ENCODE measurements around the gene PSMD13.
"Not testable (repeated sequence)": the region's sequence is repeated elsewhere in the genome, so short reads cannot be mapped to it uniquely, and the experiment has no call there.

PSMD13 gene

DNA sequence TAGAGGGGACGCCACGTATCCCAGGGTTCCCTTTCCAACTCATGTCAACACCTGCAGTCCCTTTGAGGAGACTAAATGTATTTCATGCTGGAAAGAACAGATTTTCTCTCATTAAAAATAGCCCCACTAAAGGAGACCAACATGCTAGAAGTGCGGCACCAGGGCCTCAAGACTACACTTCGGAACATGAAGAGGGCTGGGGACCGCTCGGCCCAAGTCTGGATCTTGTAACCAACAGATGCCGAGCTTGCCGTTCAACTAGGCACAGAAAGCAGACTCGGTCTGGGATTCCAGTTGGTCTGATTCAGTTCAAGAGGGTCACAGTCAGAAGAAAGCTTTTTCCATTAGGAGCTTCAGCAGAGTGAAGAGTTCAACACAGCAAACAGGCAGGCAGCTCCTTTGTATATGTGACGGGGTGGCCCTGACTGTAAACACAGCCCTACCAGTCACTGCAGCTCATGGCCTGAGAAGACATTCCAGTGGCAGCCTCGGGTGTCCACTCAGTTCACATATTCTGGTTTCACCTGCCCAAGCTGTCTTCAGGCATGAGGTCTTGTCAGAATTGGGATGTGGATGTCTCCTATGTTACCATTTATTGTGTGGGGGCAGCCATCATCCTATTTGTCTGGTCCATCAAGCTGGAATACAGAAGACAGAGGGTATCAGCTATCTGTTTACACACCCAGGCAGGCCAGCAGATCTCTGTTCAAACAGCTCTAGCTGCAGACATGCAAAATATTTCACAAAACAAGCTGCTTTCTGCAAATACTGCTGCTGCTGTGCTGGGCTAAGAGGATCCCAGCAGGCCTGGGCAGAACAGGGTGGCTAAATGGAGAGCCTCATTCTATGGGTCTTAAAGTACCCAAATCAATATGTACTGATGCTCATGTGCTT, 20.4 kb upstream of the PSMD13 start:
- no peaks in the 10 kb centered on the region for H4K20me1 ChIP-seq (ENCODE audit: insufficient read depth, low read length)
- no peak for TF ChIP-seq EZH2phosphoT487 (IDR thresholded peaks at IDR 0.05; ENCODE audit: low read depth)
- TF ChIP-seq, protein P1, sequence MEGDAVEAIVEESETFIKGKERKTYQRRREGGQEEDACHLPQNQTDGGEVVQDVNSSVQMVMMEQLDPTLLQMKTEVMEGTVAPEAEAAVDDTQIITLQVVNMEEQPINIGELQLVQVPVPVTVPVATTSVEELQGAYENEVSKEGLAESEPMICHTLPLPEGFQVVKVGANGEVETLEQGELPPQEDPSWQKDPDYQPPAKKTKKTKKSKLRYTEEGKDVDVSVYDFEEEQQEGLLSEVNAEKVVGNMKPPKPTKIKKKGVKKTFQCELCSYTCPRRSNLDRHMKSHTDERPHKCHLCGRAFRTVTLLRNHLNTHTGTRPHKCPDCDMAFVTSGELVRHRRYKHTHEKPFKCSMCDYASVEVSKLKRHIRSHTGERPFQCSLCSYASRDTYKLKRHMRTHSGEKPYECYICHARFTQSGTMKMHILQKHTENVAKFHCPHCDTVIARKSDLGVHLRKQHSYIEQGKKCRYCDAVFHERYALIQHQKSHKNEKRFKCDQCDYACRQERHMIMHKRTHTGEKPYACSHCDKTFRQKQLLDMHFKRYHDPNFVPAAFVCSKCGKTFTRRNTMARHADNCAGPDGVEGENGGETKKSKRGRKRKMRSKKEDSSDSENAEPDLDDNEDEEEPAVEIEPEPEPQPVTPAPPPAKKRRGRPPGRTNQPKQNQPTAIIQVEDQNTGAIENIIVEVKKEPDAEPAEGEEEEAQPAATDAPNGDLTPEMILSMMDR (IDR thresholded peaks at IDR 0.05; ENCODE audit: low read depth, low read length) = no peak
- no peak overlapping the region for H3K27ac ChIP-seq (ENCODE audit: low read length)
- H3K4me1 ChIP-seq (ENCODE audit: low read length) = no peaks in the 10 kb centered on the region
- no peak overlapping the region for H3K4me2 ChIP-seq (ENCODE audit: low read length)
- no peaks in the 10 kb centered on the region for H3K9me3 ChIP-seq (ENCODE audit: insufficient read depth, low read length)
- H2AFZ ChIP-seq (ENCODE audit: low read depth, low read length) = no peak overlapping the region
- H3K9ac ChIP-seq (ENCODE audit: low read length) = no peak overlapping the region
- no peak overlapping the region for H3K4me3 ChIP-seq (ENCODE audit: low read length)
- peaks cover 31% of the 10 kb centered on the region for H3K36me3 ChIP-seq (replicated peaks; ENCODE audit: low read depth, low read length)
- H3K79me2 ChIP-seq (ENCODE audit: low read length) = no peaks in the 10 kb centered on the region
- H3K27me3 ChIP-seq (ENCODE audit: low read depth, low read length) = no peaks in the 10 kb centered on the region

DNA sequence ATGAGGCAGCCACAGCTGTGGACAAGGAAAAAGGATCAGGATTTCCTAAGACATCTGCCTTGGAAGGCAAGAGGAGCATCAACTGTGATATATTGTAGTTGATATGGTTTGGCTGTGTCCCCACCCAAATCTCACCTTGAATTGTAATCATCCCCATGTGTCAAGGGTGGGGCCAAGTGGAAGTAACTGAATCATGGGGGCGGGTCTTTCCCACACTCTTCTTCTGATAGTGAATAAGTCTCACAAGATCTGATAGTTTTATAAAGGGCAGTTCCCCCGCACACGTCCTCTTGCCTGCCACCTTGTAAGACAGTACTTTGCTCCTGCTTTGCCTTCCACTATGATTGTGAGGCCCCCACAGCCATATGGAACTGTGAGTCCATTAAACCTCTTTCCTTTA, 19.1 kb upstream of the PSMD13 start:
- no peak overlapping the region for H3K4me2 ChIP-seq (ENCODE audit: low read length)
- H3K27me3 ChIP-seq (ENCODE audit: low read depth, low read length) = no peaks in the 10 kb centered on the region
- H3K4me1 ChIP-seq (ENCODE audit: low read length) = no peaks in the 10 kb centered on the region
- no peak overlapping the region for H3K27ac ChIP-seq (ENCODE audit: low read length)
- no peak overlapping the region for H3K9ac ChIP-seq (ENCODE audit: low read length)
- no peaks in the 10 kb centered on the region for H3K9me3 ChIP-seq (ENCODE audit: insufficient read depth, low read length)
- no peak overlapping the region for H3K4me3 ChIP-seq (ENCODE audit: low read length)
- no peak overlapping the region for H2AFZ ChIP-seq (ENCODE audit: low read depth, low read length)
- H4K20me1 ChIP-seq (ENCODE audit: insufficient read depth, low read length) = no peaks in the 10 kb centered on the region
- TF ChIP-seq EZH2phosphoT487 (IDR thresholded peaks at IDR 0.05; ENCODE audit: low read depth) = no peak
- TF ChIP-seq, protein P1 (IDR thresholded peaks at IDR 0.05; ENCODE audit: low read depth, low read length) = no peak
- peaks cover 20% of the 10 kb centered on the region for H3K36me3 ChIP-seq (replicated peaks; ENCODE audit: low read depth, low read length)
- H3K79me2 ChIP-seq (ENCODE audit: low read length) = no peaks in the 10 kb centered on the region

DNA sequence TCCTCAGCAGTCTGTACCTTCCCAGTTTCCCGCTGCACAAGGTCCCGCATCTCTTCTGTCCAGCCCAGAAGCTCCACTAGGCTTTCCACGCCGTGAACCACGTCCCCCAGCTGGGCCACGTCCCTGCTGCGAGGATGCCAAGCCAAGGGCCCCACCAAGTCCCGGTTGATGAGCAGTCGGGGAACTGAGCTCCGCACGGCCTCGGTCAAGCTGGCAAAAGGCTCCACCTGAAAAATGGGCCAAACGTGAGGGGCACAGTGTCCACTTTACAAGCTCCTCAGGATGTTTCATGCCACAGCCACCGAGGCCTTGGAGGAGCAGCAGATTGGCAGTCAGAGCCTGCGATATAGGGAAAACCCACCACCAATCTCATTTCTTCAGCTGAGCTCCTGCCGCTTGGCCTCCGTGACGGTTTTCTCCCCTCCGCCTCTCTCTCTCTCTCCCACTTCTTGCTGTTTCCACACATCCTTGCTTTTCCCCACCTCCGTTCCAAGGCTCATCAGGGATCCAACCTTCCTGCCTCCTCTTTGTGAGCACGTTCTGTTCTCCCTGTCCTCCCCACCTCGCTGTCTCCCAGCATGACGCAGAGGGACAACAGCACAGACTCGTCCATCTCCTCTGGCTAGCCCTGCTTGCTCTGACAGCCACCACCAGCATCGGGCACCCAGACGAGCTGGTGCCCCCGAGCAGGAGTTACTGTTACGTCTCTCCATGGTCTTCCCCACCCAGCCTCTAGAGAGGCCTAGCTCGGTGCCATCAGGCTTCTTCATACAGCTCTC, 17.8 kb upstream of the PSMD13 start:
- H3K79me2 ChIP-seq (ENCODE audit: low read length) = no peaks in the 10 kb centered on the region
- H3K4me3 ChIP-seq (ENCODE audit: low read length) = no peak overlapping the region
- no peaks in the 10 kb centered on the region for H3K9me3 ChIP-seq (ENCODE audit: insufficient read depth, low read length)
- no peak overlapping the region for H3K4me2 ChIP-seq (ENCODE audit: low read length)
- no peak overlapping the region for H2AFZ ChIP-seq (ENCODE audit: low read depth, low read length)
- H3K27ac ChIP-seq (ENCODE audit: low read length) = no peak overlapping the region
- no peak overlapping the region for H3K9ac ChIP-seq (ENCODE audit: low read length)
- no peaks in the 10 kb centered on the region for H3K27me3 ChIP-seq (ENCODE audit: low read depth, low read length)
- TF ChIP-seq, protein P1 (IDR thresholded peaks at IDR 0.05; ENCODE audit: low read depth, low read length) = no peak
- TF ChIP-seq EZH2phosphoT487 (IDR thresholded peaks at IDR 0.05; ENCODE audit: low read depth) = no peak
- H3K36me3 ChIP-seq (replicated peaks; ENCODE audit: low read depth, low read length) = peaks cover 12% of the 10 kb centered on the region
- H4K20me1 ChIP-seq (ENCODE audit: insufficient read depth, low read length) = no peaks in the 10 kb centered on the region
- H3K4me1 ChIP-seq (ENCODE audit: low read length) = no peaks in the 10 kb centered on the region

DNA sequence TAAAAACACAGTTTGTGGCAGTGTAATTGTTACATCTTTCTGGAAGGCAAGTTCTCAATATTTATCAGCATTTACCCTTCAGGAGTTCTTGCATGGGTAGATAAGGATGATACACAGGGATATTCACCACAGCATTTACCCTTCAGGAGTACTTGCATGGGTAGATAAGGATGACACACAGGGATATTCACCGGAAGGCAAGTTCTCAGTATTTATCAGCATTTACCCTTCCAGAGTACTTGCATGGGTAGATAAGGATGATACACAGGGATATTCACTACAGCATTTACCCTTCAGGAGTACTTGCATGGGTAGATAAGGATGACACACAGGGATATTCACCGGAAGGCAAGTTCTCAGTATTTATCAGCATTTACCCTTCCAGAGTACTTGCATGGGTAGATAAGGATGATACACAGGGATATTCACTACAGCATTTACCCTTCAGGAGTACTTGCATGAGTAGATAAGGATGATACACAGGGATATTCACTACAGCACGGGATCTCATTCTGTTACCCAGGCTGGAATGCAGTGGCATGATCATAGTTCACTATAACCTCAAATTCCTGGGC, 16.0 kb upstream of the PSMD13 start:
- H3K79me2 ChIP-seq (ENCODE audit: low read length); H3K27ac ChIP-seq (ENCODE audit: low read length); H3K4me3 ChIP-seq (ENCODE audit: low read length); H3K4me2 ChIP-seq (ENCODE audit: low read length); H2AFZ ChIP-seq (ENCODE audit: low read depth, low read length); H3K9ac ChIP-seq (ENCODE audit: low read length); H3K4me1 ChIP-seq (ENCODE audit: low read length); H4K20me1 ChIP-seq (ENCODE audit: insufficient read depth, low read length); H3K36me3 ChIP-seq (replicated peaks; ENCODE audit: low read depth, low read length); H3K27me3 ChIP-seq (ENCODE audit: low read depth, low read length); H3K9me3 ChIP-seq (ENCODE audit: insufficient read depth, low read length): not testable (repeated sequence)

Measured in OCI-LY3 (cell line).